ENCODE results near the gene PCDHGB3. TPM values are rescaled to one million over a fixed set of nuclear protein-coding genes. Genes with fewer than 3 reads are reported as not detected.
A peak's percentile ranks its signal among the peaks of the same experiment; 100 is the strongest.
"Not testable (repeated sequence)": the region's sequence is repeated elsewhere in the genome, so short reads cannot be mapped to it uniquely, and the experiment has no call there.

Gene PCDHGB3
- total and polyA plus RNA-seq, 2 donors (not counting 1 experiment from before 2014, with no cell fraction given): 2.9 to 5.8 TPM

- not testable (repeated sequence) for H3K4me1 ChIP-seq (ENCODE audit: control insufficient read depth, extremely low read depth, insufficient read depth, low read length); H3K27ac ChIP-seq (ENCODE audit: insufficient read depth, low read length); H3K4me2 ChIP-seq (ENCODE audit: extremely low read depth, insufficient read depth, low read length); H3K9me3 ChIP-seq (ENCODE audit: control insufficient read depth, insufficient read depth, low read depth, low read length); H3K27me3 ChIP-seq (ENCODE audit: control insufficient read depth, insufficient read depth, low read length); H2AFZ ChIP-seq (ENCODE audit: low read length); H4K20me1 ChIP-seq (ENCODE audit: control insufficient read depth, extremely low read depth, insufficient read depth, low read length); H3K9ac ChIP-seq (ENCODE audit: insufficient read depth, low read length); H3K36me3 ChIP-seq (ENCODE audit: control insufficient read depth, insufficient read depth, low read length); H3K79me2 ChIP-seq (ENCODE audit: control insufficient read depth, insufficient read depth, low read length)
- DNase-seq (ENCODE audit: low read depth in 2 of 2): peak; percentile 46 to 56
- peak; percentile 37 to 53 for TF ChIP-seq CTCF (conservative IDR thresholded peaks at IDR 0.05 in 1 of 2, IDR thresholded peaks at IDR 0.05 in 1 of 2; ENCODE audit: low read depth in 1 of 2, low read length in 2 of 2)
- H3K4me3 ChIP-seq (replicated peaks in 1 of 4; ENCODE audit: control extremely low read depth in 1 of 4, insufficient read depth in 1 of 4, low read depth in 3 of 4, low read length in 4 of 4): peak within 1 kb of the TSS in 2 of 4 experiments; percentile 45 to 53
Measured at GRCh38 chr5:141387557-141388311, 17.7 kb downstream of the PCDHGB3 start, which contains the start of gene PCDHGB4. PCDHGB4 (plus strand) TSS chr5:141387698; CDS start chr5:141387885, 187 bp downstream.

GRCh38 chr5:141388661-141389060 is 18.6 kb downstream of the PCDHGB3 start:
- Histone ChIP-seq H3K9ac (ENCODE audit: insufficient read depth, low read length) (no peak overlapping the region), H3K4me2 (ENCODE audit: extremely low read depth, insufficient read depth, low read length) (no peak overlapping the region), H3K27me3 (ENCODE audit: control insufficient read depth, insufficient read depth, low read length) (no peaks in the 10 kb centered on the region), H3K36me3 (ENCODE audit: control insufficient read depth, insufficient read depth, low read length) (no peaks in the 10 kb centered on the region), H3K9me3 (ENCODE audit: control insufficient read depth, insufficient read depth, low read depth, low read length) (peaks cover 5% of the 10 kb centered on the region), H4K20me1 (ENCODE audit: control insufficient read depth, extremely low read depth, insufficient read depth, low read length) (no peaks in the 10 kb centered on the region), H3K79me2 (ENCODE audit: control insufficient read depth, insufficient read depth, low read length) (no peaks in the 10 kb centered on the region), H3K4me1 (ENCODE audit: control insufficient read depth, extremely low read depth, insufficient read depth, low read length) (no peaks in the 10 kb centered on the region), H3K4me3 (replicated peaks in 1 of 4; ENCODE audit: control extremely low read depth in 1 of 4, insufficient read depth in 1 of 4, low read depth in 3 of 4, low read length in 4 of 4) (no peak overlapping the region), H3K27ac (ENCODE audit: insufficient read depth, low read length) (no peak overlapping the region), H2AFZ (ENCODE audit: low read length) (no peak overlapping the region)
- no peak for DNase-seq (ENCODE audit: low read depth in 2 of 2)
- TF ChIP-seq EZH2 (IDR thresholded peaks at IDR 0.05; ENCODE audit: low read length, missing control alignments): no peak
- TF ChIP-seq CTCF (conservative IDR thresholded peaks at IDR 0.05 in 1 of 2, IDR thresholded peaks at IDR 0.05 in 1 of 2; ENCODE audit: low read depth in 1 of 2, low read length in 2 of 2): no peak

- peaks cover 6% of the 10 kb centered on the region for H3K9me3 ChIP-seq (ENCODE audit: control insufficient read depth, insufficient read depth, low read depth, low read length)
- no peak overlapping the region for H2AFZ ChIP-seq (ENCODE audit: low read length)
- no peak overlapping the region for H3K4me3 ChIP-seq (replicated peaks in 1 of 4; ENCODE audit: control extremely low read depth in 1 of 4, insufficient read depth in 1 of 4, low read depth in 3 of 4, low read length in 4 of 4)
- H3K27ac ChIP-seq (ENCODE audit: insufficient read depth, low read length): no peak overlapping the region
- no peaks in the 10 kb centered on the region for H3K4me1 ChIP-seq (ENCODE audit: control insufficient read depth, extremely low read depth, insufficient read depth, low read length)
- no peak overlapping the region for H3K9ac ChIP-seq (ENCODE audit: insufficient read depth, low read length)
- H4K20me1 ChIP-seq (ENCODE audit: control insufficient read depth, extremely low read depth, insufficient read depth, low read length): no peaks in the 10 kb centered on the region
- H3K79me2 ChIP-seq (ENCODE audit: control insufficient read depth, insufficient read depth, low read length): no peaks in the 10 kb centered on the region
- H3K4me2 ChIP-seq (ENCODE audit: extremely low read depth, insufficient read depth, low read length): no peak overlapping the region
- TF ChIP-seq CTCF (conservative IDR thresholded peaks at IDR 0.05 in 1 of 2, IDR thresholded peaks at IDR 0.05 in 1 of 2; ENCODE audit: low read depth in 1 of 2, low read length in 2 of 2) (no peak), EZH2 (IDR thresholded peaks at IDR 0.05; ENCODE audit: low read length, missing control alignments) (no peak)
- H3K27me3 ChIP-seq (ENCODE audit: control insufficient read depth, insufficient read depth, low read length): no peaks in the 10 kb centered on the region
- DNase-seq (ENCODE audit: low read depth in 2 of 2): no peak
- H3K36me3 ChIP-seq (ENCODE audit: control insufficient read depth, insufficient read depth, low read length): no peaks in the 10 kb centered on the region
Measured at GRCh38 chr5:141389153-141390042, 19.4 kb downstream of the PCDHGB3 start.

Data from fibroblast of lung (primary cell).